Measurements from ENCODE around the gene MEF2C.

The MEF2C gene

GRCh38 chr5:88776692-88777091 is 106.3 kb downstream of the MEF2C start:
- H3K9me3 ChIP-seq (ENCODE audit: control insufficient read depth in 5 of 5, low read length in 5 of 5), result no peaks in the 10 kb centered on the region
- H3K9ac ChIP-seq (ENCODE audit: low read length in 5 of 5), result no peak overlapping the region
- H3K27ac ChIP-seq (ENCODE audit: low read depth, low read length), result no peak overlapping the region
- no peaks in the 10 kb centered on the region for H3K27me3 ChIP-seq (ENCODE audit: control insufficient read depth in 5 of 5, insufficient read depth in 4 of 5, low read length in 5 of 5)
- H3K36me3 ChIP-seq (ENCODE audit: control insufficient read depth in 5 of 5, insufficient read depth in 5 of 5, low read length in 5 of 5), result peaks cover 0 to 13% (median 3%) of the 10 kb centered on the region in 5 donors
- H3K4me3 ChIP-seq (ENCODE audit: low read depth in 1 of 5, low read length in 5 of 5), result no peak overlapping the region
- peaks cover 0 to 21% (median 5%) of the 10 kb centered on the region in 5 donors for H3K4me1 ChIP-seq (ENCODE audit: control insufficient read depth in 5 of 5, insufficient read depth in 5 of 5, low read length in 5 of 5)

- H3K27me3 ChIP-seq (ENCODE audit: control insufficient read depth in 5 of 5, insufficient read depth in 4 of 5, low read length in 5 of 5), result no peaks in the 10 kb centered on the region
- peaks cover 0 to 14% (median 11%) of the 10 kb centered on the region in 5 donors for H3K4me1 ChIP-seq (ENCODE audit: control insufficient read depth in 5 of 5, insufficient read depth in 5 of 5, low read length in 5 of 5)
- no peaks in the 10 kb centered on the region for H3K9me3 ChIP-seq (ENCODE audit: control insufficient read depth in 5 of 5, low read length in 5 of 5)
- no peak overlapping the region for H3K4me3 ChIP-seq (ENCODE audit: low read depth in 1 of 5, low read length in 5 of 5)
- H3K9ac ChIP-seq (ENCODE audit: low read length in 5 of 5), result no peak overlapping the region
- no peak overlapping the region for H3K27ac ChIP-seq (ENCODE audit: low read depth, low read length)
- H3K36me3 ChIP-seq (ENCODE audit: control insufficient read depth in 5 of 5, insufficient read depth in 5 of 5, low read length in 5 of 5), result peaks cover 3 to 22% (median 4%) of the 10 kb centered on the region in 5 donors
These were observed 110.2 kb downstream of the MEF2C start for GRCh38 chr5:88772831-88773230.

GRCh38 chr5:88772047-88772446 is 110.9 kb downstream of the MEF2C start:
- Histone ChIP-seq H3K4me1 (ENCODE audit: control insufficient read depth in 5 of 5, insufficient read depth in 5 of 5, low read length in 5 of 5) (peaks cover 0 to 14% (median 11%) of the 10 kb centered on the region in 5 donors), H3K27ac (ENCODE audit: low read depth, low read length) (no peak overlapping the region), H3K36me3 (ENCODE audit: control insufficient read depth in 5 of 5, insufficient read depth in 5 of 5, low read length in 5 of 5) (peaks cover 3 to 22% (median 4%) of the 10 kb centered on the region in 5 donors)

GRCh38 chr5:88770276-88771257 is 112.4 kb downstream of the MEF2C start:
- Histone ChIP-seq H3K36me3 (ENCODE audit: control insufficient read depth in 5 of 5, insufficient read depth in 5 of 5, low read length in 5 of 5) (peaks cover 3 to 22% (median 4%) of the 10 kb centered on the region in 5 donors), H3K27ac (ENCODE audit: low read depth, low read length) (no peak overlapping the region), H3K4me3 (ENCODE audit: low read depth in 1 of 5, low read length in 5 of 5) (no peak overlapping the region), H3K27me3 (ENCODE audit: control insufficient read depth in 5 of 5, insufficient read depth in 4 of 5, low read length in 5 of 5) (no peaks in the 10 kb centered on the region), H3K9ac (ENCODE audit: low read length in 5 of 5) (no peak overlapping the region), H3K4me1 (ENCODE audit: control insufficient read depth in 5 of 5, insufficient read depth in 5 of 5, low read length in 5 of 5) (peaks cover 0 to 14% (median 11%) of the 10 kb centered on the region in 5 donors), H3K9me3 (ENCODE audit: control insufficient read depth in 5 of 5, low read length in 5 of 5) (no peaks in the 10 kb centered on the region)

More at GRCh38 chr5:88772047-88772446, 110.9 kb downstream of the MEF2C start:
- H3K9me3 ChIP-seq (ENCODE audit: control insufficient read depth in 5 of 5, low read length in 5 of 5), result no peaks in the 10 kb centered on the region
- H3K4me3 ChIP-seq (ENCODE audit: low read depth in 1 of 5, low read length in 5 of 5), result no peak overlapping the region
- H3K9ac ChIP-seq (ENCODE audit: low read length in 5 of 5), result no peak overlapping the region
- H3K27me3 ChIP-seq (ENCODE audit: control insufficient read depth in 5 of 5, insufficient read depth in 4 of 5, low read length in 5 of 5), result no peaks in the 10 kb centered on the region

- H3K4me1 ChIP-seq (ENCODE audit: control insufficient read depth in 5 of 5, insufficient read depth in 5 of 5, low read length in 5 of 5), result peaks cover 0 to 14% (median 11%) of the 10 kb centered on the region in 5 donors
- H3K9me3 ChIP-seq (ENCODE audit: control insufficient read depth in 5 of 5, low read length in 5 of 5), result no peaks in the 10 kb centered on the region
- H3K4me3 ChIP-seq (ENCODE audit: low read depth in 1 of 5, low read length in 5 of 5), result no peak overlapping the region
- peak overlapping the region; percentile 38 for H3K27ac ChIP-seq (ENCODE audit: low read depth, low read length)
- H3K36me3 ChIP-seq (ENCODE audit: control insufficient read depth in 5 of 5, insufficient read depth in 5 of 5, low read length in 5 of 5), result peaks cover 3 to 22% (median 4%) of the 10 kb centered on the region in 5 donors
- no peaks in the 10 kb centered on the region for H3K27me3 ChIP-seq (ENCODE audit: control insufficient read depth in 5 of 5, insufficient read depth in 4 of 5, low read length in 5 of 5)
- no peak overlapping the region for H3K9ac ChIP-seq (ENCODE audit: low read length in 5 of 5)
These were observed 113.8 kb downstream of the MEF2C start for GRCh38 chr5:88769165-88769564.

- Histone ChIP-seq H3K9ac (ENCODE audit: low read length in 5 of 5) (no peak overlapping the region), H3K36me3 (ENCODE audit: control insufficient read depth in 5 of 5, insufficient read depth in 5 of 5, low read length in 5 of 5) (peaks cover 3 to 17% (median 4%) of the 10 kb centered on the region in 5 donors), H3K4me1 (ENCODE audit: control insufficient read depth in 5 of 5, insufficient read depth in 5 of 5, low read length in 5 of 5) (peaks cover 0 to 11% (median 6%) of the 10 kb centered on the region in 5 donors), H3K27ac (ENCODE audit: low read depth, low read length) (peak overlapping the region; percentile 38), H3K4me3 (ENCODE audit: low read depth in 1 of 5, low read length in 5 of 5) (no peak overlapping the region), H3K9me3 (ENCODE audit: control insufficient read depth in 5 of 5, low read length in 5 of 5) (no peaks in the 10 kb centered on the region), H3K27me3 (ENCODE audit: control insufficient read depth in 5 of 5, insufficient read depth in 4 of 5, low read length in 5 of 5) (no peaks in the 10 kb centered on the region)
These were observed 114.6 kb downstream of the MEF2C start for GRCh38 chr5:88768411-88768810.

GRCh38 chr5:88765798-88766197 is 117.2 kb downstream of the MEF2C start:
- Histone ChIP-seq H3K27me3 (ENCODE audit: control insufficient read depth in 5 of 5, insufficient read depth in 4 of 5, low read length in 5 of 5) (no peaks in the 10 kb centered on the region), H3K27ac (ENCODE audit: low read depth, low read length) (no peak overlapping the region), H3K4me3 (ENCODE audit: low read depth in 1 of 5, low read length in 5 of 5) (no peak overlapping the region), H3K9ac (ENCODE audit: low read length in 5 of 5) (no peak overlapping the region), H3K36me3 (ENCODE audit: control insufficient read depth in 5 of 5, insufficient read depth in 5 of 5, low read length in 5 of 5) (peaks cover 0 to 10% (median 4%) of the 10 kb centered on the region in 5 donors), H3K9me3 (ENCODE audit: control insufficient read depth in 5 of 5, low read length in 5 of 5) (no peaks in the 10 kb centered on the region), H3K4me1 (ENCODE audit: control insufficient read depth in 5 of 5, insufficient read depth in 5 of 5, low read length in 5 of 5) (peaks cover 0 to 25% (median 11%) of the 10 kb centered on the region in 5 donors)

- H3K9me3 ChIP-seq (ENCODE audit: control insufficient read depth in 5 of 5, low read length in 5 of 5), result no peaks in the 10 kb centered on the region
- no peak overlapping the region for H3K27ac ChIP-seq (ENCODE audit: low read depth, low read length)
- peaks cover 6 to 16% (median 8%) of the 10 kb centered on the region in 5 donors for H3K36me3 ChIP-seq (ENCODE audit: control insufficient read depth in 5 of 5, insufficient read depth in 5 of 5, low read length in 5 of 5)
- no peaks in the 10 kb centered on the region for H3K27me3 ChIP-seq (ENCODE audit: control insufficient read depth in 5 of 5, insufficient read depth in 4 of 5, low read length in 5 of 5)
- H3K9ac ChIP-seq (ENCODE audit: low read length in 5 of 5), result no peak overlapping the region
- H3K4me3 ChIP-seq (ENCODE audit: low read depth in 1 of 5, low read length in 5 of 5), result no peak overlapping the region
- peaks cover 0 to 27% (median 11%) of the 10 kb centered on the region in 5 donors for H3K4me1 ChIP-seq (ENCODE audit: control insufficient read depth in 5 of 5, insufficient read depth in 5 of 5, low read length in 5 of 5)
These were observed 117.8 kb downstream of the MEF2C start for GRCh38 chr5:88765171-88765570.

- Histone ChIP-seq H3K9me3 (ENCODE audit: control insufficient read depth in 5 of 5, low read length in 5 of 5) (no peaks in the 10 kb centered on the region), H3K9ac (ENCODE audit: low read length in 5 of 5) (no peak overlapping the region), H3K4me1 (ENCODE audit: control insufficient read depth in 5 of 5, insufficient read depth in 5 of 5, low read length in 5 of 5) (peaks cover 0 to 21% (median 0%) of the 10 kb centered on the region in 5 donors), H3K36me3 (ENCODE audit: control insufficient read depth in 5 of 5, insufficient read depth in 5 of 5, low read length in 5 of 5) (peaks cover 6 to 25% (median 15%) of the 10 kb centered on the region in 5 donors), H3K27me3 (ENCODE audit: control insufficient read depth in 5 of 5, insufficient read depth in 4 of 5, low read length in 5 of 5) (no peaks in the 10 kb centered on the region), H3K4me3 (ENCODE audit: low read depth in 1 of 5, low read length in 5 of 5) (peak overlapping the region in 1 of 5 donors; percentile 2), H3K27ac (ENCODE audit: low read depth, low read length) (peak overlapping the region; percentile 60)
These were observed 121.0 kb downstream of the MEF2C start for GRCh38 chr5:88761939-88762338.

GRCh38 chr5:88761269-88761850 is 121.6 kb downstream of the MEF2C start:
- Histone ChIP-seq H3K36me3 (ENCODE audit: control insufficient read depth in 5 of 5, insufficient read depth in 5 of 5, low read length in 5 of 5) (peaks cover 6 to 25% (median 15%) of the 10 kb centered on the region in 5 donors), H3K9ac (ENCODE audit: low read length in 5 of 5) (no peak overlapping the region), H3K27ac (ENCODE audit: low read depth, low read length) (peak overlapping the region; percentile 60), H3K9me3 (ENCODE audit: control insufficient read depth in 5 of 5, low read length in 5 of 5) (no peaks in the 10 kb centered on the region), H3K4me3 (ENCODE audit: low read depth in 1 of 5, low read length in 5 of 5) (peak overlapping the region in 1 of 5 donors; percentile 2), H3K4me1 (ENCODE audit: control insufficient read depth in 5 of 5, insufficient read depth in 5 of 5, low read length in 5 of 5) (peaks cover 0 to 21% (median 0%) of the 10 kb centered on the region in 5 donors), H3K27me3 (ENCODE audit: control insufficient read depth in 5 of 5, insufficient read depth in 4 of 5, low read length in 5 of 5) (no peaks in the 10 kb centered on the region)
